ENCODE data around the gene HMCN2. TPM values are rescaled to one million over a fixed set of nuclear protein-coding genes. Genes with fewer than 3 reads are reported as not detected.

Gene HMCN2
- total and polyA plus RNA-seq, 2 experiments from 2014 or later = 0.50 to 0.54 TPM

DNA sequence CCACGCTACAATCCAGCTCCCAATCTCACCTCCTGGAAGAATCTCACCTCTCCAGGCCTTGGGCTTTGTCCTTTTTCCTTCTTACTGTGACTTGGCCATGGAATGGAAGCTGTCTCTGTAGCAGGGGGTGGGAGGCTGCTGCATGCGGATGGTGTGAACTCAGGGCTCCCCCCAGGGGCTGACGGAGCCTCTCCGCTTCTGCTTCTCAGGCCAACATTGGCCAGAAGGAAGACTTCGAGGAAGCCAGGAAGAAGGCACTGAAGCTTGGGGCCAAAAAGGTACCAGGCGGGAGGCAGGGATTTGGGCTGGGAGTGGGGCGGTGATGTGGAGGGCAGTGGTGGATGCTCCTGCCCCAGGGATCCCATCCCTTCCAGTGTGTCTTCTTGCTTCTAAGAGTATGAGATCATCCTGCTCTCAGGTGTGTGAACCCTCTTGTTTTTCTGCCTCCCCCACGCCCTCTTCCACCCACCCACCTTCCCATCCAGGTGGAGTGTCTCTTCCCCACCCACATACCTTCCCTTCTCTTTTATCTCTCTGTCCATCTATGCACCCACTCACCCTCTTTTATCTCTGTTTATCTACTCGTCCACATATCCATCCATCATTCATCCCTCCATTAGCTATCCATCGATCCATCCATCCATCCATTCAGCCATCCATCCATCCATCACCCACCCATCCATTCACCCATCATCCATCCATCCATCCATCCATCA, 188.7 kb downstream of the HMCN2 start:
- H3K36me3 ChIP-seq (replicated peaks; ENCODE audit: insufficient read depth, low read depth) = no peaks in the 10 kb centered on the region
- H3K4me2 ChIP-seq = no peak overlapping the region
- H3K27me3 ChIP-seq = no peaks in the 10 kb centered on the region
- H3K9me3 ChIP-seq (ENCODE audit: low read depth) = no peaks in the 10 kb centered on the region
- H3K27ac ChIP-seq = no peak overlapping the region
- no peaks in the 10 kb centered on the region for H4K20me1 ChIP-seq (ENCODE audit: insufficient read depth, poor library complexity, severe bottlenecking)
- H2AFZ ChIP-seq = no peak overlapping the region
- peaks cover 25% of the 10 kb centered on the region for H3K4me1 ChIP-seq (ENCODE audit: insufficient read depth)
- no peaks in the 10 kb centered on the region for H3K9me2 ChIP-seq (replicated peaks; ENCODE audit: insufficient read depth)
- TF ChIP-seq, protein P1, sequence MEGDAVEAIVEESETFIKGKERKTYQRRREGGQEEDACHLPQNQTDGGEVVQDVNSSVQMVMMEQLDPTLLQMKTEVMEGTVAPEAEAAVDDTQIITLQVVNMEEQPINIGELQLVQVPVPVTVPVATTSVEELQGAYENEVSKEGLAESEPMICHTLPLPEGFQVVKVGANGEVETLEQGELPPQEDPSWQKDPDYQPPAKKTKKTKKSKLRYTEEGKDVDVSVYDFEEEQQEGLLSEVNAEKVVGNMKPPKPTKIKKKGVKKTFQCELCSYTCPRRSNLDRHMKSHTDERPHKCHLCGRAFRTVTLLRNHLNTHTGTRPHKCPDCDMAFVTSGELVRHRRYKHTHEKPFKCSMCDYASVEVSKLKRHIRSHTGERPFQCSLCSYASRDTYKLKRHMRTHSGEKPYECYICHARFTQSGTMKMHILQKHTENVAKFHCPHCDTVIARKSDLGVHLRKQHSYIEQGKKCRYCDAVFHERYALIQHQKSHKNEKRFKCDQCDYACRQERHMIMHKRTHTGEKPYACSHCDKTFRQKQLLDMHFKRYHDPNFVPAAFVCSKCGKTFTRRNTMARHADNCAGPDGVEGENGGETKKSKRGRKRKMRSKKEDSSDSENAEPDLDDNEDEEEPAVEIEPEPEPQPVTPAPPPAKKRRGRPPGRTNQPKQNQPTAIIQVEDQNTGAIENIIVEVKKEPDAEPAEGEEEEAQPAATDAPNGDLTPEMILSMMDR (IDR thresholded peaks at IDR 0.05; ENCODE audit: poor library complexity) = no peak
- TF ChIP-seq EZH2 (IDR thresholded peaks at IDR 0.05; ENCODE audit: borderline replicate concordance) = no peak
- no peak for TF ChIP-seq EZH2phosphoT487 (IDR thresholded peaks at IDR 0.05; ENCODE audit: low read depth, severe bottlenecking, unreplicated experiment)
- no peak overlapping the region for H3K4me3 ChIP-seq
- H3K79me2 ChIP-seq = peaks cover 5% of the 10 kb centered on the region
- DNase-seq (ENCODE audit: low spot score) = no peak
- 95% methylated on average over 9 of the region's 10 CpGs for WGBS (ENCODE audit: low lambda C conversion rate, missing lambda C conversion rate)

- no peak for DNase-seq (ENCODE audit: low spot score)
These were observed 189.3 kb downstream of the HMCN2 start for GRCh38 chr9:130454812-130455325.

GRCh38 chr9:130458027-130458803, 192.7 kb downstream of the HMCN2 start:
- Histone ChIP-seq H3K9me2 (replicated peaks; ENCODE audit: insufficient read depth) (no peaks in the 10 kb centered on the region), H3K36me3 (replicated peaks; ENCODE audit: insufficient read depth, low read depth) (no peaks in the 10 kb centered on the region), H3K9me3 (ENCODE audit: low read depth) (no peaks in the 10 kb centered on the region), H4K20me1 (ENCODE audit: insufficient read depth, poor library complexity, severe bottlenecking) (no peaks in the 10 kb centered on the region), H3K27me3 (no peaks in the 10 kb centered on the region), H3K4me1 (ENCODE audit: insufficient read depth) (no peaks in the 10 kb centered on the region), H3K4me2 (no peak overlapping the region), H3K27ac (no peak overlapping the region), H3K4me3 (no peak overlapping the region), H3K79me2 (no peaks in the 10 kb centered on the region), H2AFZ (no peak overlapping the region)
- TF ChIP-seq EZH2phosphoT487 (IDR thresholded peaks at IDR 0.05; ENCODE audit: low read depth, severe bottlenecking, unreplicated experiment) (no peak), EZH2 (IDR thresholded peaks at IDR 0.05; ENCODE audit: borderline replicate concordance) (no peak)
- TF ChIP-seq, protein P1 (IDR thresholded peaks at IDR 0.05; ENCODE audit: poor library complexity) = no peak
- WGBS (ENCODE audit: low lambda C conversion rate, missing lambda C conversion rate) = 92% methylated on average over 23 of the region's 23 CpGs
- DNase-seq (ENCODE audit: low spot score) = no peak

More at GRCh38 chr9:130454812-130455325, 189.3 kb downstream of the HMCN2 start:
- Histone ChIP-seq H3K79me2 (no peaks in the 10 kb centered on the region), H3K27me3 (no peaks in the 10 kb centered on the region), H3K9me3 (ENCODE audit: low read depth) (no peaks in the 10 kb centered on the region), H3K4me3 (no peak overlapping the region), H3K9me2 (replicated peaks; ENCODE audit: insufficient read depth) (no peaks in the 10 kb centered on the region), H3K36me3 (replicated peaks; ENCODE audit: insufficient read depth, low read depth) (no peaks in the 10 kb centered on the region), H2AFZ (no peak overlapping the region), H4K20me1 (ENCODE audit: insufficient read depth, poor library complexity, severe bottlenecking) (no peaks in the 10 kb centered on the region), H3K4me2 (no peak overlapping the region), H3K27ac (no peak overlapping the region), H3K4me1 (ENCODE audit: insufficient read depth) (peaks cover 22% of the 10 kb centered on the region)
- WGBS (ENCODE audit: low lambda C conversion rate, missing lambda C conversion rate) = 33% methylated on average over 3 of the region's 3 CpGs
- TF ChIP-seq EZH2 (IDR thresholded peaks at IDR 0.05; ENCODE audit: borderline replicate concordance) (no peak), EZH2phosphoT487 (IDR thresholded peaks at IDR 0.05; ENCODE audit: low read depth, severe bottlenecking, unreplicated experiment) (no peak)
- TF ChIP-seq, protein P1 (IDR thresholded peaks at IDR 0.05; ENCODE audit: poor library complexity) = no peak

All from hepatocyte (in vitro differentiated cells).